NOMO-1 (cell line): ENCODE results near the gene SLC35A5.

Source experiments
- DNase-seq, 2 experiments: peaks; one replicate each; lab custom pipeline; 2025; ENCODE audit not compliant: unreplicated experiment in 2 of 2; lab: John Stamatoyannopoulos, UW

Gene SLC35A5

DNA sequence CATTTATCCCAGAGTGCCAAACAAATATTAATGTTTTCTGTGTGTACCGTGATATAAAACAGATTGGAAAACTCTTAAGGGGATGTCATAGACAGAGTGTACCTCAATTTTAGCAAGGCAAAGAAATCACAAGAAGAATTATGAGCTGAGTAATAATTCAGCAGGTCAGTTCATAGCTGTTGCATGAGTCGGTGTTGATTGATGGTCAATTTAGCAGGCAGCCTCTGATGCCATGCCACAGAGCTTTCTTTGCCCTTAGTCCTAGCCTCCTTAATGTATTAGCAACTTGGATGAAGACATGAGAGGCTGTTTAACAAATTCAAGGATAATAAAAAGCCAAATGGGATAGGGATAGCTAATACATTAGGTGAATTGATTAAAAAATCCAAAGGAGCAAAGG is 6.8 kb downstream of the SLC35A5 start:
- no peak for DNase-seq

- no peak for DNase-seq
Observed at GRCh38 chr3:112569265-112569664, 7.4 kb downstream of the SLC35A5 start.

- no peak for DNase-seq
Observed at GRCh38 chr3:112572701-112573100, 10.9 kb downstream of the SLC35A5 start.

GRCh38 chr3:112579232-112579631 is 17.4 kb downstream of the SLC35A5 start:
- peak; percentile 75 to 83 for DNase-seq

DNA sequence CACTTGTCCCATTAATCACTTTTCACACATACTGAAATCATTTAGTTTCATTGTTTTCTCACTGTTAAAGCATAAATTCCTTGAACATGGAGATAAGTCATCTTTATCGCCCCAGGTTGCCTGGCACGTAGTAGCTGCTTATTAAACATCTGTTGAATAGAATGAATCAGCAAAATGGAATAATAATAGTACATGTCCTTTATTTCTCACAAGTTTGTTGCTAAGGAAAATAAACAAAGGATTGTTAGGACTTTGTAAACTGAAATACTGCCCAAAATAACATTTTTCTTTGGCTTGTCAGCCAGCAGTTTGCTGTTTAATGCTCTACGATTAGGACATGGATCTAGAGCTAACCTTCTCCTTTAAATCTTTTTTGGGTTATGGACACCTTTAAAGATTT is 17.9 kb downstream of the SLC35A5 start:
- no peak for DNase-seq

- peak; percentile 9 to 55 for DNase-seq
Observed at GRCh38 chr3:112582244-112582874, 20.5 kb downstream of the SLC35A5 start.

DNA sequence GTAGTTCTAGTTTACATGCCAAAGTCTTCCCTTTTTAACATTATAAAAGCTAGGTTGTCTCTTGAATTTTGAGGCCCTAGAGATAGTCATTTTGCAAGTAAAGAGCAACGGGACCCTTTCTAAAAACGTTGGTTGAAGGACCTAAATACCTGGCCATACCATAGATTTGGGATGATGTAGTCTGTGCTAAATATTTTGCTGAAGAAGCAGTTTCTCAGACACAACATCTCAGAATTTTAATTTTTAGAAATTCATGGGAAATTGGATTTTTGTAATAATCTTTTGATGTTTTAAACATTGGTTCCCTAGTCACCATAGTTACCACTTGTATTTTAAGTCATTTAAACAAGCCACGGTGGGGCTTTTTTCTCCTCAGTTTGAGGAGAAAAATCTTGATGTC is 21.3 kb downstream of the SLC35A5 start:
- DNase-seq: no peak

- no peak for DNase-seq
Observed at GRCh38 chr3:112585782-112586181, 23.9 kb downstream of the SLC35A5 start.

- DNase-seq: no peak
Observed at GRCh38 chr3:112587336-112587735, 25.5 kb downstream of the SLC35A5 start.

DNA sequence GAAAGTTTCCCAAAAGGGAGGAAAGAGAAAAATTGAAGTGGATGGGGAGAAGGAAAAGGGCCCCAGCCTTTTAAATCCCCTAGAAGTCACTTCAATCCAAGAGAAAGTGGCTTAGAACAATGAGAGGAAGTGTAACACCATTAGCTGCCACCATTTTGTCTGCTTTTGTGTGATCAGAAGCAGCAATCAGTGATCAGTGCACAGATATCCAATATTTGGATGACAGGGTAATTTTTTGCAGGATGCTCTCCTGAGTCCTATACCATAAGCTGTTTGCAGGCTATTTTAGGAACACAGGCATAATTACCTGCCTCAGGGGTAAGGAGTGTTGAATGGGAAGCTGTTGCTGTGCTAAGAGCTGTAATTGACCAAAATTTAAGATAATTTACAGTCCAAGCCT is 31.4 kb downstream of the SLC35A5 start:
- no peak for DNase-seq

DNA sequence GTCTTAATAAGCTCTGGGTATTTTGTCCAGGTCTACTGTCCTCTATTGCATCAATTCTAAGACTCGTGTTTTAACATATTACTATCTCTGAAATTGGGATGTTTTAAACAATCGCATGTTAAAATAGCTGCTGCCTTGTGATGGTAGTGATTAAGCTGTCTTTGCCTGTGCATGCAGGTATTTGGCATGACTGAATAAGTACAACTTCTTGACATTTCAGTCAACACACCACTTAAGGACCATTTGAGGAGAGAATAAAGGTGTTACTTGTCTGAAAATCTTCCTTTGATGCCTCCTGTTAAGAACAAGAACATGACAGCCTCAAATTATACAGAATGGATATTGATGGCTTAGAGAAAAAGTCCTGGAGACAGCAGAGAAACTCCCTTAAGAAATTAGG is 33.0 kb downstream of the SLC35A5 start:
- no peak for DNase-seq

- no peak for DNase-seq
Observed at GRCh38 chr3:112597945-112598344, 36.1 kb downstream of the SLC35A5 start.

DNA sequence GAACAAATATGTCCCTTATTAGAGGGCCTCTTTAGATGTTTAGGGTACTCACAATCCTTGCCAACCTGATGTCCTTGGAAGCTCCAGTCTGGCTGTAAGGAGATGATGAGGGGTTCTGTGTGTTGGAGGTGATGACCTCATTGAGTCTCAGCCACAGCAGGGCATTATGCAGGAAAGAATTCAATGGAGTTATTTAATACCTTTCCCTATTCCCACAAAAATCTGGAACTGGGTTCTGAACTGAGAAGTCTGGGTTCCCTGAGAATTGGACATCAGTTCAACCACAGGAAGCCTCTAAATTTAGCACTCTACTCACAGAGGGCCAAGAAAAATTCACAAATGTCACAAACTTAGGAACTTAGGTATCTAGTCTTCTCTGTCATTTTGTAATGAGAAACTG is 36.9 kb downstream of the SLC35A5 start:
- DNase-seq: no peak

DNA sequence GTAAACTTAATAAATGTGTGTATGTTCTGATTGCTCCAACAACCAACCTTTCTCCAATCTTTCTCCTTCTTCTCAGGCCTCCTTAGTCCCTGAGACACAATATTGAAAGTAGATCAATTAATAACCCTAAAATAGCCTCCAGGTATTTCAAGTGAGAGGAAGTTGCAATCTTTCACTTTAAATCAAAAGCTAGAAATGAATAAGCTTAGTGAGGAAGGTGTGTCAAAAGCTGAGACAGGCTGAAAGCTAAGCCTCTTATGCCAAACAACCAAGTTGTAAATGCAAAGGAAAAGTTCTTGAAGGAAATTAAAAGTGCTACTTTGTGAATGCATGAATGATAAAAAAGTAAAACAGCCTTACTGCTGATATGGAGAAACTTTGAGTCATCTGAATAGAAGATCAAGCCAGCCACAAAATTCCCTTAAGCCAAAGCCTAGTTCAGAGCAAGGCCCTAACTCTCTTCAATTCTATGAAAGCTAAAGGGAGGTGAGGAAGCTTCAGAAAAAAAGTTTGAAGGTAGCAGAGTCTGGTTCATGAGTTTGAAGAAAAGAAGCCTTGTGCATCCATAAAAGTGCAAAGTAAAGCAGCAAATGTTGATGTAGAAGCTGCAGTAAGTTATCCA is 40.5 kb downstream of the SLC35A5 start:
- no peak for DNase-seq

DNA sequence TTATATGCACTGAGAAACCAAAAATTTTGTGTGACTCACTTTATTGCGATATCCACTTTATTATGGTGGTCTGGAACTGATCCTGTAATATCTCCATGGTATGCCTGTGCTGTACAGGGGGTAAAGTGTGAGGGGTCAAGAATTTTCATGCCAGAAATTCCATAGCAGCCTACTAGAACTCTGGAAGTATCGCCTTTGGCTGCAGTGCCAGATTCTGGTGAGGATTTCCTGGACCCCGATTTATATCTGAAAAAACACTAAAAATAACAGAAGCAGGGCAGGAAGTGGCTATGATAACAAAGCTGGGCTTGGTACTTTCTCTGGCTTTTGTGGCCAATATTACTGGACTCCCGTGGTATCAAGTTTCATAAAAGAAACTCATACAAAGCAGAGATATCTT is 42.7 kb downstream of the SLC35A5 start:
- no peak for DNase-seq

GRCh38 chr3:112605285-112605684 is 43.4 kb downstream of the SLC35A5 start:
- DNase-seq: no peak

DNA sequence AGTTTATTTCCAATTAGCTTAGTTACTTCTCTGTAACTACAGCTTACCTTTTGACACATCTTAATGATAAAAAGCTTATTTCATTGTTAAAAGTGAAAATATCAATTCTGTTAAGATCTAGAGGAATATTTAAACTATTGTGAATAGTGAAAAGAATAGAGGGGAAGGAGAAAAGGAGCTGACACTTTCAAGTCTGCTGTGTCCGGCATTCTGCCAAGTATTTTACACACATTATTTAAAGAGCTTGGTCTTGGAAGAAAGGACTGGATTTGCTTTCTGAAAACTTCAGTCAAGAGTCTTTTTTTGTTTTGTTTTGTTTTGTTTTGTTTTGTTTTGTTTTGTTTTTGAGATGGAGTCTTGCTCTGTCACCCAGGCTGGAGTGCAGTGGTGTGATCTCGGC is 44.3 kb downstream of the SLC35A5 start:
- DNase-seq: no peak

GRCh38 chr3:112607863-112608262 is 46.0 kb downstream of the SLC35A5 start:
- no peak for DNase-seq

DNA sequence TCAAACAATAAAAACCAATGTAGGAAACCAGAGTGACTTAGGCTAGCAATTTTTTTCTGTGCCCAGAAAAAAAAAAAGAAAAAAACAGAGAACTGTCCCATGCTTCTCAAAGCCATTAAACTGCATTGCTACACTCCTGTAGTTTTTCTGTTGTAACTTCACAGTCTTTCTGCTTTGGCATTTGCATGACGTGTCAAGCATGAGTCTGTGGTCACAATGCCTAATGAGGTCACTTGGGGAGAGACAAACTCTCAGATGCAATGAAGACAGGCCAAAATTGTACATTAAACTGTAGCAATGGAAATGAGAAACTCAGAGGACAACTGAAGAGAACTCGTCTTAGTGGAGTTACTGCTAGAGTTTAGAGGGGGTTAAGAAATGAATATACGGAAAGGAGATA is 48.3 kb downstream of the SLC35A5 start:
- DNase-seq: peak in 1 of 2 experiments; percentile 19

DNA sequence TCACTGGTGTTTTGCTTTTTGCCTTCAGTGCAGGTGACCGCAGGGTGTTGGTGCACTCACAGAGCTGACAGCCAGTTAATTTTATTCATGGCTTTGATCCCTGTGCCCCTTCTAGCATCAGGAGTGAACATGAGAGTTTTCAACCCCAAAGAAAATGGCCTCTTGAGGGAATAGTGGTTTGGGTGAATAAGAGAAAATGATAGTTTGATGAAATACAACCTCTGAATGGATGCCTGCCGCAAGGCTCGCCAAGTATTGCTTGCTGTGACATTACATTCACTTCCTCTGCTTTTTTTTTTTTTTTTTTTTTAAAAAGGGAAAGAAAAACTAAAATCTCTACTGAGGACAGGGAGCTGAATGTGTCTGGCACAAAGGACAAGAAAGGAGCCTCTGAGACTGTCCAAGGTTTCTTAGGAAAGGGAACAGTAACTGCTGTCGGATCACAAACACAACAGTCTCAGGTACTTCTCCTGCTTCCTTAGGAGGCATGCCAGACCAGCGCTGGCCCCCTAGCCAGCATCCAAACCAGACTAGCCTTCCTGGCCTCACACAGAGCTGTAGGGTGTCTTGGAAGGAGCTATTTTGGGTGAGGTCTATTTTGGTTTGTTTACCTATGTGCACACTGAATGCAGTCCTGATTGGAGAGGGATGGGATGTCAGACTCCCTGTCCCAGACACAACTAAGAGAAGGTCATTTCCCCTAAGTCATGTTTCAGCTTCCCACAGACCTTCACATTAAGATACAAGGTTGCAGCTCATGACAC is 50.1 kb downstream of the SLC35A5 start:
- DNase-seq: peak in 1 of 2 experiments; percentile 30

- no peak for DNase-seq
Observed at GRCh38 chr3:112615989-112616731, 54.3 kb downstream of the SLC35A5 start.
